ENCODE data around the gene CD59.

The CD59 gene

DNA sequence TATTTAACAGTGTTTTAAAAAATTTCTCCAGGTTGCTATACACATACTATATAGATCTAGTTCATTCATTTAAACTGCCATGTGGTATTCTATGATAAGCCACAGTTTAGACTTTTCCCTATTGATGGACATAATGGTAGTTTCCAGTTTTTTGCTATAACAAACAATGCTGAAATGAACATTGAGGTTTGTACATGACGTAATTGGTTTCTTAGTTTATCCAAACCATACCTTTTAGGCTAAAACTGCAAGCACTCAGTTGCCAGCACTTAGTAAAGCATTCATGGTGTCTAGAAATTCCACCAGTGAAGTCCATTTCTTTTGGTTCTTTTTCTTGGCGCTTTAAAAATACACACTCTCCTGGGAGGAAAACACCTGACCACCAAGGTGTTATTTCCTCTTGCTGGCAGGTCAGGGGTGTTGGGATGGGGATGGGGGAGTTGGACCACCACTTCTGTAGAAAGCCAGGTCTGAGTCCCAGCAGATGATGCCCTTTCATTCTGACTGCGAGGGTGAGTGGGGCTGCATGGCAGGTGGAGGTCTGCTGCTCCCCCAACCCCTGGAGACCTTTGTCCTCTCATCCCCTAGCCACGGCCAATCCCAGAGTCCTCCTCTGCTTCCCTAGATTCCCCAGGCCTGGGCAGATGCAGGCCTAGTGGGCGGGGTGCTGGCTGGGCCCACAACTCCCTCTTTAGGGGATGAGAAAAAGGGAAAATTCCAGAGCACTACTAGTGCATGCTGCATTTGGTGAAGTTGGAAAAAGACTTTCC lies 76.7 kb downstream of the CD59 start:
- no peaks in the 10 kb centered on the region for H3K27me3 ChIP-seq (ENCODE audit: insufficient read depth, poor library complexity, severe bottlenecking)
- TF ChIP-seq, protein P1, sequence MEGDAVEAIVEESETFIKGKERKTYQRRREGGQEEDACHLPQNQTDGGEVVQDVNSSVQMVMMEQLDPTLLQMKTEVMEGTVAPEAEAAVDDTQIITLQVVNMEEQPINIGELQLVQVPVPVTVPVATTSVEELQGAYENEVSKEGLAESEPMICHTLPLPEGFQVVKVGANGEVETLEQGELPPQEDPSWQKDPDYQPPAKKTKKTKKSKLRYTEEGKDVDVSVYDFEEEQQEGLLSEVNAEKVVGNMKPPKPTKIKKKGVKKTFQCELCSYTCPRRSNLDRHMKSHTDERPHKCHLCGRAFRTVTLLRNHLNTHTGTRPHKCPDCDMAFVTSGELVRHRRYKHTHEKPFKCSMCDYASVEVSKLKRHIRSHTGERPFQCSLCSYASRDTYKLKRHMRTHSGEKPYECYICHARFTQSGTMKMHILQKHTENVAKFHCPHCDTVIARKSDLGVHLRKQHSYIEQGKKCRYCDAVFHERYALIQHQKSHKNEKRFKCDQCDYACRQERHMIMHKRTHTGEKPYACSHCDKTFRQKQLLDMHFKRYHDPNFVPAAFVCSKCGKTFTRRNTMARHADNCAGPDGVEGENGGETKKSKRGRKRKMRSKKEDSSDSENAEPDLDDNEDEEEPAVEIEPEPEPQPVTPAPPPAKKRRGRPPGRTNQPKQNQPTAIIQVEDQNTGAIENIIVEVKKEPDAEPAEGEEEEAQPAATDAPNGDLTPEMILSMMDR (IDR thresholded peaks at IDR 0.05; ENCODE audit: poor library complexity, severe bottlenecking), result no peak
- no peaks in the 10 kb centered on the region for H3K36me3 ChIP-seq (ENCODE audit: low read depth)
- H3K4me1 ChIP-seq (ENCODE audit: insufficient read depth, poor library complexity, severe bottlenecking), result peaks cover 7% of the 10 kb centered on the region
- H3K9me3 ChIP-seq (ENCODE audit: severe bottlenecking), result no peaks in the 10 kb centered on the region
- H3K4me3 ChIP-seq (ENCODE audit: severe bottlenecking), result no peak overlapping the region
- H3K27ac ChIP-seq (ENCODE audit: poor library complexity, severe bottlenecking), result no peak overlapping the region
- DNase-seq (ENCODE audit: low spot score) (no peak), ATAC-seq (ENCODE audit: low read depth) (no peak)

DNA sequence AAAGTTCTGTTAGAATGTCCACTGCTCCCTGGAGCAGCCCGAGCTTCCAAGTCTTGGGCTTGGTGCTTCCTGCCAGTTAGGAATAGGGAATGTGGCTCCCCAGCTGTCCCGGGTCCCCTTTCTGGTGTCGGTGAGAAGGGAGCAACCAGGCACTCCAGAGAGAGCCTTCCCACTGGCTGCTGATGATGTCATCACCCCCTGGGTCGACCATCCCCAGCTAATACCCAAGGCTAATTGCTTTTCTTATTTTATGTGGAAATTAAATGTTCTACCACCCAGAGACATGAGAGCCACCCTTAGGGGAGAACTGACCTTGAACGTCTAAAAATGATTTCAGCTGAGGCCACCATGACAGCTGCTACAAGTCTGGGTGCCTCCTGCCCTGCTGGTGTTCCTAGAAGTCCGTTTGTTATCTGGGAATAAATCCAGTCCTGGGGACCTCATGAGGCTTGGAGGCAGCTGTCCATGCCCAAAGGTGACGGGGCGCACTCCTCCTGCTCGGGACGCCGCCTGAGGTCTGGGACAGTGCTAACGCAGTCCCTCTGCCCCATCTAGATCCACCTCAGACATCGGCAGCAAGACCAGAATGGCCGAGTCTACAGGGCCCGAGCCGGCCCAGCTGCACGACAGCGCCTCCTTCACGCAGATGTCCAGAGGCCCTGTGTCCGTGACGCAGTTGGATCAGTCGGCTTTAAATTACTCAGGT lies 77.9 kb downstream of the CD59 start:
- ATAC-seq (ENCODE audit: low read depth), result no peak
- DNase-seq (ENCODE audit: low spot score), result no peak
- Histone ChIP-seq H3K27ac (ENCODE audit: poor library complexity, severe bottlenecking) (no peak overlapping the region), H3K27me3 (ENCODE audit: insufficient read depth, poor library complexity, severe bottlenecking) (no peaks in the 10 kb centered on the region), H3K9me3 (ENCODE audit: severe bottlenecking) (no peaks in the 10 kb centered on the region), H3K36me3 (ENCODE audit: low read depth) (no peaks in the 10 kb centered on the region), H3K4me1 (ENCODE audit: insufficient read depth, poor library complexity, severe bottlenecking) (peaks cover 7% of the 10 kb centered on the region), H3K4me3 (ENCODE audit: severe bottlenecking) (no peak overlapping the region)
- TF ChIP-seq, protein P1 (IDR thresholded peaks at IDR 0.05; ENCODE audit: poor library complexity, severe bottlenecking), result no peak

DNA sequence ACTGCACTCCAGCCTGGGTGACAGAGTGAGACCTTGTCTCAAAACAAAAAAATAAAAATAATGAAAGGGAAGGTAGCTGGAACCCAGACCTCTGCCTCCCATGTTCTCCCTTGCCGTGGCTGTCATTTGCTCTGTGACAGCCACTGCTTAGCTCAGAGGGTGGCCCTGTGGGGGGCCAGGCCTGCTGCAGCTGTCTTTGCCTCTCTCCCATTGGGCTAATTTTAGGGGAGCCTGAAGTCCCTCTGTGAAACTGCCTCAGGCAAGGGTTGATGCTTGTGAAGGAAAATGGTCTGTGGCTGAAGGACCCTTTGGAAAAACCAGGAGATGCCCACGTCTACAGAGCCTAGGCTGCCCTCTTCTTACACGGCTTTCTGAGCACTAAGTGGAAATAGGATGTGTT lies 78.5 kb downstream of the CD59 start:
- no peaks in the 10 kb centered on the region for H3K36me3 ChIP-seq (ENCODE audit: low read depth)
- H3K4me1 ChIP-seq (ENCODE audit: insufficient read depth, poor library complexity, severe bottlenecking), result peaks cover 7% of the 10 kb centered on the region
- TF ChIP-seq, protein P1 (IDR thresholded peaks at IDR 0.05; ENCODE audit: poor library complexity, severe bottlenecking), result no peak
- no peaks in the 10 kb centered on the region for H3K27me3 ChIP-seq (ENCODE audit: insufficient read depth, poor library complexity, severe bottlenecking)
- no peak overlapping the region for H3K27ac ChIP-seq (ENCODE audit: poor library complexity, severe bottlenecking)
- no peak for DNase-seq (ENCODE audit: low spot score)
- no peak for ATAC-seq (ENCODE audit: low read depth)
- H3K9me3 ChIP-seq (ENCODE audit: severe bottlenecking), result no peaks in the 10 kb centered on the region
- no peak overlapping the region for H3K4me3 ChIP-seq (ENCODE audit: severe bottlenecking)

DNA sequence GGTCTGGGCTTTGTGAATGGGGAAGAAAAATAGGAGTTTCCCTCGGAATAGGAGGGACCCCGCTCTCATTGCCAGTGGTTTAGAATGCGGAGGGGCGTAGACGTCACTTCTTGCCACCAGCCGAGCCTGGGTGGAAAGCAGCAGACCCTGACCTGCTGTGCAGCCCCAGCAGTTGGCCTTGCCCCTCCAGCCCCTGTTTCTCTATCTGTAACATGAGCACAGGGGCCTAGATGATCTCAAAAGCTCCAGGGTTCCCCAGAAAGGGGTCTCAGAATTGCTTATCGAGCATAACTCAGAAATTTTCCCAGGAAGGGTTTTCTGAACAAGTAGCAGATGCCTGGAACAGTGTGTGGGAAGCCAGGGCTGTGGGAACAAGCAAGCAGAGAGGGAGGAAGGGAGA lies 79.5 kb downstream of the CD59 start:
- H3K4me3 ChIP-seq (ENCODE audit: severe bottlenecking), result no peak overlapping the region
- no peaks in the 10 kb centered on the region for H3K36me3 ChIP-seq (ENCODE audit: low read depth)
- ATAC-seq (ENCODE audit: low read depth) (no peak), DNase-seq (ENCODE audit: low spot score) (no peak)
- H3K4me1 ChIP-seq (ENCODE audit: insufficient read depth, poor library complexity, severe bottlenecking), result peaks cover 7% of the 10 kb centered on the region
- no peak overlapping the region for H3K27ac ChIP-seq (ENCODE audit: poor library complexity, severe bottlenecking)
- H3K27me3 ChIP-seq (ENCODE audit: insufficient read depth, poor library complexity, severe bottlenecking), result no peaks in the 10 kb centered on the region
- TF ChIP-seq, protein P1 (IDR thresholded peaks at IDR 0.05; ENCODE audit: poor library complexity, severe bottlenecking), result no peak
- H3K9me3 ChIP-seq (ENCODE audit: severe bottlenecking), result no peaks in the 10 kb centered on the region
